ENCODE results near the gene SLC35E2B. TPM values are rescaled to one million over a fixed set of nuclear protein-coding genes. Genes with fewer than 3 reads are reported as not detected.

SLC35E2B gene
- polyA plus RNA-seq, 2 of the 4 experiments (the other 2 are of a cell fraction) = 10.8 to 13.6 TPM

GRCh38 chr1:1671365-1672119 lies 21.1 kb downstream of the SLC35E2B start (continued):
- TF ChIP-seq CTCF (IDR thresholded peaks at IDR 0.05) = no peak
- no peak for TF ChIP-seq HEYL (CRISPR knock-in tag; IDR thresholded peaks at IDR 0.05)
- no peak for TF ChIP-seq ELK1 (IDR thresholded peaks at IDR 0.05; ENCODE audit: low read depth, low read length)
- no peak for TF ChIP-seq RFX5 (IDR thresholded peaks at IDR 0.05)
- TF ChIP-seq HMGXB4 (CRISPR knock-in tag; IDR thresholded peaks at IDR 0.05; ENCODE audit: borderline replicate concordance) = no peak
- no peak for TF ChIP-seq SMC3 (IDR thresholded peaks at IDR 0.05)

GRCh38 chr1:1670866-1671265 lies 21.7 kb downstream of the SLC35E2B start:
- CTCF ChIA-PET = no interaction called here
- Histone ChIP-seq H3K4me2 (no peak overlapping the region), H3K4me1 (no peaks in the 10 kb centered on the region), H3K9me3 (no peaks in the 10 kb centered on the region), H3K27ac (no peak overlapping the region), H3K4me3 (no peak overlapping the region)
- ATAC-seq (no peak), DNase-seq (ENCODE audit: low read depth in 1 of 2, low spot score in 1 of 2) (no peak), FAIRE-seq (no peak)
- TF ChIP-seq EHF (CRISPR knock-in tag; IDR thresholded peaks at IDR 0.05) (no peak), JUN (IDR thresholded peaks at IDR 0.05) (no peak), HEYL (CRISPR knock-in tag; IDR thresholded peaks at IDR 0.05) (no peak), MYC (IDR thresholded peaks at IDR 0.05; ENCODE audit: borderline replicate concordance, low read length) (no peak), FOSL2 (IDR thresholded peaks at IDR 0.05) (no peak), FOSL2 (CRISPR knock-in tag; IDR thresholded peaks at IDR 0.05) (no peak), USF2 (IDR thresholded peaks at IDR 0.05) (no peak), GATA3 (IDR thresholded peaks at IDR 0.05; ENCODE audit: borderline replicate concordance) (no peak), HMGXB4 (CRISPR knock-in tag; IDR thresholded peaks at IDR 0.05; ENCODE audit: borderline replicate concordance) (no peak), CHD4 (IDR thresholded peaks at IDR 0.05; ENCODE audit: borderline replicate concordance) (no peak), KDM5A (IDR thresholded peaks at IDR 0.05) (no peak), PBX3 (IDR thresholded peaks at IDR 0.05) (no peak), HDAC2 (IDR thresholded peaks at IDR 0.05) (no peak), MAZ (IDR thresholded peaks at IDR 0.05; ENCODE audit: borderline replicate concordance, low read depth, low read length) (no peak)
- POLR2A ChIA-PET = no interaction called here
- WGBS (ENCODE audit: missing lambda C conversion rate) = 89% methylated on average over 19 of the region's 24 CpGs

Measured in A549 (cell line).